22Rv1 (cell line): ENCODE results near the gene CACNA1C.

Experiments used
- H3K27ac ChIP-seq: fragments of 450-650 bp; 2 replicates; pipeline ENCODE4 v1.5.1; 2017
- CTCF ChIP-seq: fragments of 450-650 bp; IDR thresholded peaks from 2 replicates; pipeline ENCODE4 v1.5.1; 2017; ENCODE audit warnings: mild to moderate bottlenecking
- ZFX ChIP-seq: fragments of 450-650 bp; IDR thresholded peaks from 2 replicates; pipeline ENCODE4 v1.6.1; 2017; ENCODE audit warnings: antibody characterized with exemption, borderline replicate concordance

The CACNA1C gene

DNA sequence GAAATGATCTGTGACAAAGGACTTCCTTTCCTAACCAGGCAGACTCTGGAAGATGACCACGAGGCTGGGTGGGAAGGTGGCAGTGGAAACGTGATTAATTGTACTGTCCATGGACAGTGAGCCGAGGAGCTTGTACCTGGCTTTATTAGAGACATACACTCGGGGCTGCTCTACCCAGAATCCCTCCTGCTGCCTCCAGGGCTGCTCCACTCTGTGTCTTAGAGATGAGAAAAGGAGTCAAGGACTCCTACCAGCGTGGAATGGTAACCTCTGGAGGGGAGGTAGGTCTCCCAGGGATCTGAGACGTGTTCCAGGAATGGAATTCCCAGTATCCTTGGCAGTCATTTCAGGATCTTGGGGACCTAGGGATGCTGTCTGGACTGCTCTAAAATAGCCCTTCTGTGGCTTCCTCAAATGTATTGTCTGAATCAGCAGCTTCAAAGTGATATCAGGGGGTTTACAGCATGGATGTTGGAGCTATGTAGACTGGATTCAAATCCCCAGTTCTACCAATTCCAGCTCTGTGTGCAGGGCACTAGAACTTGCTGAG is 237.8 kb downstream of the CACNA1C start:
- H3K27ac ChIP-seq: no peak overlapping the region
- TF ChIP-seq CTCF (no peak), ZFX (no peak)

GRCh38 chr12:2291182-2291832 is 238.5 kb downstream of the CACNA1C start:
- TF ChIP-seq CTCF: peak; percentile 95
- no peak for TF ChIP-seq ZFX
- no peak overlapping the region for H3K27ac ChIP-seq

GRCh38 chr12:2291947-2292346 is 239.2 kb downstream of the CACNA1C start:
- TF ChIP-seq ZFX (no peak), CTCF (no peak)
- H3K27ac ChIP-seq: no peak overlapping the region

DNA sequence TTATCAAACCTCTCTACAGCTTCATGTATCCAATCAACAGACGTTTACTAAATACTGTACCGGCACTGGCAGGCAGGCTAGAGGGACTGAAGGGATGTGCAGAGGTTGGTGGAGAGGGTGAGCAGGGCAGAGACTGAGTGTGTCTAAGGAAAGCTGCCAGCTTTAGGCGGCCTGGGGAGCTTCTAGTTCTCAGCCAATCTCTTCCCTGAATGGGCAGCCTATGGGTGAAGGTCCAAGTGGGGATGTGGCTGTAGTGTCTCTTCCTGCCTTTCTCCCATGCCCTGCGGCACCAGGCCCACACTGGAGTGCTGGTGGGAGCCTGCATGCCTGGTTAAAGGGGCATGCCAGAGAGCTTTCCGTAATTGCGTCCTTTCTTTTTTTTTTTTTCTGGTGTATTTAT is 239.8 kb downstream of the CACNA1C start:
- TF ChIP-seq CTCF (no peak), ZFX (no peak)

DNA sequence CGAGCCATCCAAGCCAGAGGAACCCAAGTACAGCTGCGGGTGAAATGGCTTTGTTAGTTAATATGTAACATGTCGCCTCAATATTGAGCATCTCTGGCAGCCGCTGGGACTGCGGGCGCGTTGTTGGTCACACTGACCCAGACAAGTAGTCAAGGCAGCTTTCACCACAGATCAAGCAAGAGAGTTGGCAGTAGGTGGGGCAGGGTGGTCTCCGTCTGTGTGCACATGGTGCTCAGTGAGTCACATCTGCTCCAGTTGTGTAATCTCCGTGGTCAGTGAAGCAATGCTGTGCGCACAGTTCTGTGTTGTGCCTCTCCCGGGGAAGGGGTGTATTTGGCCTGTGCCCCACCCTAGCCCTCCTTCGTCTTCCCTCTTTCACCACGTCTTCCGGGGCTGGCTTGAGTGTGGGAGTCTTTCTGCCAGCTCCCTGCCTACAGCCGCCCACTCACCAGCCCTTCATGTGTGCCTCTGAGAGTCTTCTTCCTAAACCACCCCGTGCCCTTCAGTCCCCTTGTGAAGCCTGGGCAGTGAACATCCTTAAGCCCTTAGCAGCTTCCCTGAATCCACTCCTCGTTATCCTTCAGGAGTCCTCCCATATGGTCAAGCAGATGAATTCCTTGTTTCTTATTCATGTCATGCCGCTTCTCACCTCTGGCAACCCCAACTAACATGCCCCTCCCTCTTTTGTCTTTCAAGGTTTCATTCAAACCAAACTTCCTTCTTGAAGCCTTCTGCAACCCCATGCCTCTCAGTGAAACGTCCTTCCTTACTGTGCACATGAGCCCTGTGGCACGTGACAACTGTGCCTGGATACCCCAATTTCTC is 242.1 kb downstream of the CACNA1C start:
- H3K27ac ChIP-seq: no peak overlapping the region
- TF ChIP-seq CTCF: no peak
- TF ChIP-seq ZFX: no peak

More for the DNA sequence above, 239.8 kb downstream of the CACNA1C start:
- no peak overlapping the region for H3K27ac ChIP-seq

DNA sequence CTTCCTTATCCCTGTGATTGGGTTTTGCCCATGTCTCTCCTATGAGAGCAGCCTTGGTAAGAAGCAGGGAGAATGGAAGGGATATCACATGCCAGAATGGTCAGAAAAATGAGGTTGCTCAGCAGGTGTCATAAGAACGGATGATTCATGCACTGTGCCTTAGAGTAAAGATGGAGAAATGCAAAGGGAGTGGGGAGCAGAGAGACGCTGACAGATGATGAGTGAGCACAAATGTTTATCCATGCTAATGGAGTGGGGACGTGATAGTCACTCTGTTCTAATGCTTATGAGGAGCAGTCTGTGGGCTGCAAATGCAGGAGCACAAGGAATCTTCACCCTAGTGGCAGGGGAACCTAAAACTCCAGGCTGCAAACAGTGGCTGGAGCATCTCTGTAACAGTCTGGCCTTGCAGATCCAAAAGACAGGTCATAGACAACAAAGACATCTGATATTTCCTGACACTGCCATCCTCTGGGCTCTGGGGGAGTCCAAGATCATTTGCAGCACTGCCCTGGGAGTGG is 243.2 kb downstream of the CACNA1C start:
- no peak for TF ChIP-seq ZFX
- no peak for TF ChIP-seq CTCF
- H3K27ac ChIP-seq: no peak overlapping the region

DNA sequence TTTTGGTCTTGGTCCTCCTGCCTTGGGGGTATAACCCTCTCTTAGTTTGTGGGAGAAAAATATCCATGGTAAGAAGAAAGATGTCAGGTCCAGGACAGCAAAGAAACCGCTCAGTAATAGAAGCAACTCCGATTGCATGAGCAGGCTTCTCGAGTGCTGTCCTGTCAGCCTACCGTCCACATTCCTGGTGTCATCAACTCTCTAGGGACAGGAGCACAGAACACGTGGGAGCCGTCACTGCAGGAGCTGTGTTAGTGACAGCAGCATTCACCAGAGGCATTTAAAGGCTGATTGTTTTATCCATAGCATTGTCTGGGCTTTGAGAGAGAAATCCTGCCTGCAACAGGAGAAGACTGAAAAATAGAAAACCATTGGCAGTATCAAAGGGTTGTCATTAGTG is 244.2 kb downstream of the CACNA1C start:
- H3K27ac ChIP-seq: no peak overlapping the region

More for the DNA sequence above, 244.2 kb downstream of the CACNA1C start:
- no peak for TF ChIP-seq ZFX
- no peak for TF ChIP-seq CTCF
